HG03060 (cell line): ENCODE measurements around the gene HASPIN.
A peak's percentile ranks its signal among the peaks of the same experiment; 100 is the strongest.

Source experiments
- ATAC-seq: cut with Tn5 transposase; IDR thresholded peaks from one replicate; pipeline ENCODE4 v1.9.1; 2021; ENCODE audit warnings: low read depth, moderate number of reproducible peaks; ENCODE audit not compliant: unreplicated experiment

HASPIN gene

GRCh38 chr17:3762922-3763776 is 39.4 kb downstream of the HASPIN start:
- ATAC-seq = peak; percentile 66

GRCh38 chr17:3763777-3764170 is 40.1 kb downstream of the HASPIN start:
- ATAC-seq = no peak

DNA sequence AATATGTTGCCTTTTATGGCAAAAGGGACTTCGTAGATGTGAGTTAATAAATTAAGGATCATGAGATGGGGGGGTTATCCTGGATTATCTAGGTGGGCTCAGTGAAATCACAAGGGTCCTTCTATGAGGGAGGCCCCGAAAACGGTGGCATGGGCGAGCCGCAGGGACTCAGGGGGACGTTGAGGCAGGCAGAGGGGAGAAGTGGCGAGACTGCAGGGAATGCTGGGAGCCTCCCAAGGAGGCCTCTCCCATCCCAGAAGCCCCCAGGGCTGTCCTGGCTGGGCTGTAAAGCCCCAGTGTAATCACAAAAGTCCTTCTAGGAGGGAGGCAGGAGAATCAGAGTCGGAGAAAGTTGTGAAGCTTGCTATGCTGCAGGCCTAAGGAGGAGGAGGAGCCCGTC is 42.3 kb downstream of the HASPIN start:
- ATAC-seq = no peak

- ATAC-seq = no peak
These were observed 43.1 kb downstream of the HASPIN start for GRCh38 chr17:3766779-3767178.

DNA sequence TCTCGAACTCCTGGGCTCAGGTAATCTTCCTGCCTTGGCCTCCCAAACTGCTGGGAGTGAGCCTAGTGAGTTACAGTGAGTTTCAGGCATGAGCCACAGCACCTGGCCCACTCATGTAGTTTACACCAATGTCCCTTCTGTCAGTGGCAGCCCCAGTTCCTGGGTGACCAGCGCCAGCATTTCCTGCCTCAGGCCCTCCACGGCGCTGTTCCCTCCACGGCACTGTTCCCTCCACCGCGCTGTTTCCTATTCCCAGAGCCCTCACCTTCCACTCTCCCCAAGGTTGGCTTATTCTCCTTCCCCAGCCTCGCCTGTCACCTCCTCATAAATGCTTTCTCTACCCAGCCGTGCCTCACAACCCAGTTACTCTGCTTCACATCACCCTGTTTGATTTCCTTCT is 44.6 kb downstream of the HASPIN start:
- no peak for ATAC-seq

- no peak for ATAC-seq
These were observed 45.1 kb downstream of the HASPIN start for GRCh38 chr17:3768769-3769168.

- ATAC-seq = no peak
These were observed 46.8 kb downstream of the HASPIN start for GRCh38 chr17:3770466-3770865.

DNA sequence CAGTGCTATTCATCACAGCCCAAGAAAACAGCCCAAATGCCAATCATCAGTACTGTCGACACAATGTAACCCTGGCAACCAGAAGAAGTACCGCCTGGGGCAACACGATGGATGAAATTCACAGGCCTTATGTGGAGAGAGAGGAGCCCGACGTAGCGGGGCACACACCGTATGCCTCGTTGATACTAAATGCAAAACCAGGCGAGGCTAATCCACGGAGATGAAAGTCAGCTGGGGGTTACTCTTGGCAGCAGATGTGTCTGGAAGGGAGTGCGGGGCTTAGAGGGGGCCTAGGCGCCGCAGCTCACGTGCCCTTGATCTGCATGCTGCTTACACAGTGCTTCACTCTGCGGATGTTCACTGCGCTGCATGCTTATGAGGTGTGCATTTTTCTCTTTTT is 47.4 kb downstream of the HASPIN start:
- no peak for ATAC-seq

- no peak for ATAC-seq
These were observed 49.1 kb downstream of the HASPIN start for GRCh38 chr17:3772764-3773163.

- ATAC-seq = no peak
These were observed 49.8 kb downstream of the HASPIN start for GRCh38 chr17:3773511-3773910.

- ATAC-seq = no peak
These were observed 50.3 kb downstream of the HASPIN start for GRCh38 chr17:3773966-3774365.
